Activated naive CD8-positive, alpha-beta T cell treated with anti-CD3 and anti-CD28 coated beads, Interleukin-2, amount 50 U/mL, for 16 hours (primary cell): Measurements from ENCODE around the gene POU3F1.
"Not testable (repeated sequence)": the region's sequence is repeated elsewhere in the genome, so short reads cannot be mapped to it uniquely, and the experiment has no call there.

ENCODE experiments used
- DNase-seq: peaks from one replicate; pipeline ENCODE4 v3.0.0-alpha.2; 2020; ENCODE audit warnings: low read depth, low spot score

POU3F1 gene

GRCh38 chr1:38047603-38048141 lies 1.1 kb upstream of the POU3F1 start:
- DNase-seq, result no peak

DNA sequence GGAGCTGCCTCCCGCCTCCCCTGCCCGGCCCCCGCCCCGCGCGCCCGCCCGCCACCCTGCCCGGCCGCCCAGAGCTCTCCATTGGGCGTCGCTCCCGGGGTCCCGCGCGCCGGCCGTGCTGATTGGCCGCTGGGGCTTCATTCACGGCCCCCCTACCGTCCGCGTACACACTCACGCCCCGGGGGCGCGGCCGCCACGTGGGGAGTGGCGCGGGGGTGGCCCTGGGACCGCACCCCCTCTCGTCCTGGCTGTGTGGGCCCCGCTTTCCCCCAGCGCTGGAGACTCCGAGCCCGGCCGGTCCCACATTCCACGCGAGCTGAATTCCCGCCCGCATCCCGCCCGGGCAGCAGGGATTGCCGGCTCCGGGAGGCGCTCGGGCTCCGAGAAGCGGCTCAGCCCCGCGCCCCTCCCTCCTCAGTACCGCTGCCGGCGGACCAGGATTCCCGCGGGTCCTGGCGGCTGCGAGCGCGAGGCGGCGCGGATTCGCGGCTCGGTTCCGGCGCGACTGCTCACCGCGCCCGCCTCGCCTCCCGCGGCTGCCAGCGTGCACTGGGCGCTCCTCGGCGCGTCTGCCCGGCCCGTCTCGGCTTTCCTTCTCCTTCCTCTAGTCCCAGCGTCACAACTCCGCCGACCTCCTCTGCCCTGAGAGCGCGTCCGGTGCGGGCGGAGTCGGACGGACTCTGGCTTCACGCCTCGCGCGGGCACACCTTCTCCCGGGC lies 450 bp upstream of the POU3F1 start:
- peak; percentile 53 for DNase-seq

DNA sequence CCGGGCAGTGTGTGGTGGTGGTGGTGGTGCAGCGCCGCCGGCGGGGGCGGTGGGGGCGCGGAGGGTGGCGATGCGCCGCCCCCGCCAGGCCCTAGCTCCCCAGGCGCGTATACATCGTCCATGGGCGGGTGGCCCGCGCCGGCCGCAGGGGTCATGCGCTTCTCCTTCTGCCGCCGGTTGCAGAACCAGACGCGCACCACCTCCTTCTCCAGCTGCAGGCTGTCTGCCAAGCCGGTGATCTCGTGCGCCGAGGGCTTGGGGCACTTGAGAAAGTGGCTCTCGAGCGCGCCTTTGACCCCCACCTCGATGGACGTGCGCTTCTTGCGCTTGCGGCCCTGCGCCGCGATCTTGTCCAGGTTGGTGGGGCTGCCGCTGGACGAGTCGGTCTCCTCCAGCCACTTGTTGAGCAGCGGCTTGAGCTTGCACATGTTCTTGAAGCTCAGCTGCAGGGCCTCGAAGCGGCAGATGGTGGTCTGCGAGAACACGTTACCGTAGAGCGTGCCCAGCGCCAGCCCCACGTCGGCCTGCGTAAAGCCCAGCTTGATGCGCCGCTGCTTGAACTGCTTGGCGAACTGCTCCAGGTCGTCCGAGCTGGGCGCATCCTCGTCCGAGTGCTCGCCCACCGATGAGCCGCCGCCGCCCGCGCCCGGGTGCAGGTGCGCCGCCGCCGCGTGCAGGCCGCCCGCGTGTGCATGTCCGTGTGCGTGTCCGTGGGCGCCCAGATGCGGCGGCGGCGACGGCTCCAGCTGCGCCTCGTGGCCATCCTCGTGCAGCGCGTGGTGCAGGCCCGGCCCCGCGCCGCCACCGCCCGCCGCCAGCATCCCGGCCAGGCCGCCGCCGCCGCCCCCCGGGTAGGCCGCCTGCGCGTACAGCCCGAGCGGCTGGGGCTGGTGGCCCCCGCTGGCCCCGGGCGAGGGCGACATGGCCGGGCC lies 926 bp downstream of the POU3F1 start:
- no peak for DNase-seq

DNA sequence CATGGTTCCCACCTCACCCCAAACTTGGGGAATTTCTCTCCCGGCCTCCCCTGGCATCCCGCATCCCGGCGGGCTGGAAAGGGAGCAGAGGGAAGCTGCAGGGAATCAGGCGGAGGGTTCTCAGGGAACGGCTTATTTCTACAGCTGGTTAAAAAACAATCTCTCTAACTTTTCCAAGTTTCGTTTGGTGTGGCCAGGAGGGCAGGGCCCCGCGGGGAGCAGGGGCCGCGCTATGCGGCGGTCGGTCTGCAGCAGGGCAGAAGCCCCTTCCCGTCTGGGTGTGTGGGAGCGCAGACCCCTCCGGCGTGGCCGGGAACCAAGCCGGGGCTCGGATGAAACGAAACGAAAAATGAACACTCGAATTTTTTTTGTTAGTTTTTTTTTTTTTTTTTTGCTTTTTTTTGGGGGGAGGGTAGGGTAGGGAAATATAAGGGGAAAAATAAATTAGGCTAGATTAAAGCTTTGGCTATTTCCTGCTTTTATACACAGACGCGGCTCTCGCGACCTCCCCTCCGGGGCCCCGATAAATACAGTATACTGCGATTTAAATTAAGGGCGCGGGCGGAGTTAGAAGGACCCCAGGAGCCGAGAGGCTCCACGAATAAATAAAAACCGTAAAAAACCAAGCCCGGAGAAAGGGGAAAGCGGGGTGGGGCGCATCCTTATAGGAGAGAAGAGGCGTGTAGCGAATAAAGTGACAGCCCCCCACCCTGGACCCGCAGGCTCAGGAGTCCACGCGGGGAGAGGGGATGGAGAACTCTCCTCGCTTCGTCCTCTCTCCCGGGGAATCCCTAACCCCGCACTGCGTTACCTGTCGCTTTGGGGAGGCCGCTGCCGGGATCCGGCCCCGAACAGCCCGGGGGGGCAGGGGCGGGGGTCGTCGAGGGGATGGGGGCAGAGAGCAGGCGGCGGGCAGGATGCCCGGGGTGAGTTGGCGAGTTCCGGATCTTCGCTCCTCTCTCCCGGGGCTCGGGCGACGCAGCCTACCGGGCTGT lies 2.1 kb downstream of the POU3F1 start:
- DNase-seq, result no peak

GRCh38 chr1:38043036-38043747 lies 3.4 kb downstream of the POU3F1 start:
- no peak for DNase-seq

GRCh38 chr1:38041936-38042834 lies 4.4 kb downstream of the POU3F1 start:
- no peak for DNase-seq

DNA sequence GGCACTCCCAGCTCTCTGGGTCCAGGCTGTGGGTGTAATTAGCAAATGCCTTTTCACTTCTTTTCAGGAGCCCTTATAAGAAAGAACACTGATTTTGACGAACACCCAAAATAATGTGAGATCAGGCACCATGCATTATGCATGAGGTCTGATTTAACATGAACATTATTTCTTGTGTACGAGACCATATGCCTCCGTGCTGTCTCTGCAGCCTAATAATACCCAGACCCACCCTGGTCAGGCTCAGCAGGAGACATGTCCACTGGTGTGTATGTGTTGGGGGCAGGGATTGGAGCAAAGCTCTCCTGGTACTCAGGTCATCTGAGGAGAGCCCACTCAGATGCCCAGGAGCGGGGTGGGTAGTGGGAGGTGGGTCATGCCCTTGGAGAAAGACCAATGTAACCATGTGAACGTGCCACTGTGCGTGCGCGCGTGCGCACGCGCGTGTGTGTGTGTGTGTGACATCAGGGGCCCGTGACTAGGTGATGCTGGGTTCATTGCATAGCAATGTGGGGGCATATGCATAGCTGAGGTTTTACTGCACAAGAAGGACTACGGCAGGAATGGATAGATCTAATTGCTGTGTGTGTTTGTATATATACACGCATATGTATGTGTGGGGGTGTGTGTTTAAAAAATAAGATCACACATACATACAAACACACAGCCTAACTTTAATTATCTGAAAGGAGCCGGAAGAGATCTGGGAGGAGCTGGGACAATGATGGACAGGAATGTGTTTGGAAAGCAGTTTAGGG lies 7.1 kb downstream of the POU3F1 start:
- DNase-seq, result no peak

DNA sequence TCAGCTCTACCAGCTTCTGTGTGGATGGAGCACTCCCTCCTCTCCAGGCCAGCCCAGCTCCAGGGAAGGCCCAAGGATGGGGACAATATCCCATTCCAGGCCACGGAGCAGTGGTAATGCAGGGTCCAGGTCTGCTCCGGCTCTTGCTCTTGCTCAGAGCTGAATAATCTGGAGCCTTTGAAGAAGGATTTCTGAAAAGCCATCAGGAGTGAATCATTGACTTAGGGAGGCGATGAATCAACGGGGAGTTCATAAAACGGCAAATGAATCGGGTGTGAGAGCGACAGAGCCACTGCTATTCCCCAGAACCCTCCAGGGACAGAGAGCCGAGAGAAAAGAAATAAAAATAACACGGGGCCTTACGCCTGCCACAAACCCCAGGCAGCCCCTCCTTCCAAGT lies 7.7 kb downstream of the POU3F1 start:
- DNase-seq, result no peak

GRCh38 chr1:38037221-38037939 lies 9.2 kb downstream of the POU3F1 start:
- DNase-seq, result no peak

DNA sequence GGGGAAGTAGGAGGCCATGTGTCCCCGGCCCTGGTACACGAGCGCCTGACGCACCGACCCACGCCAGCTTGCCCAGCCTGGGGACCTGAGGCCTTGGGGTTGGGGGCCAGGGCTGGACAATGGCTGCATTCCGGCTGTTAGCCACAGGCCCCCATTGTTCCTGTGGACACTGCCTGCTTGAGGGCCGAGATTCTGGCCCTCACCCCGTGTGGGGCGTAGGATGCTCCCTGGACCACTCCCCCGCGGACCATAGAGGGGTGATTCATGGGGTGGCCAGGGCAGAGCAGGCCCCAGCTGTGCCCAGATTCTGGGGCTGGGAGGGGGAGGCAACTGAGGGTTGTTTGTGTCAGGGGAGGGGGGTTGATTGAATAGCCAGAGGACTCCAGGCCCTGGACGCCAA lies 11.7 kb downstream of the POU3F1 start:
- no peak for DNase-seq

GRCh38 chr1:38032992-38033391 lies 13.6 kb downstream of the POU3F1 start:
- DNase-seq, result not testable (repeated sequence)

DNA sequence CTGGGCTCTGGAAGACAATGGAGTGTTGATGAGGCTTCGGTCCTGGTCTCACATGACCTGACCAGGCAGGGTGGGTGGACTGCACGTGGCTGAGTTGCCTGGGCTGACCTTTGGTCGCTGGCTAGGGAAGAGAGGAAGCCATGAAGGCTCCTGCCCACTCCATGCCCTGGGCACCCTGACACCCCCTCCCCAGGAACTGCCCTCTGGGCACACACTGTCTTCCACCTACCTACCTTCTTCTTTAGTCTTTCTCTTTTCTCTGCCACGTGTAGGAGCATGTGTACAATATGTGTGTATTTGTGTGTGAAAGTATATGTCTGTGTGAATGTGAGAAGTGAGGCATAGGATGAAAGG lies 15.1 kb downstream of the POU3F1 start:
- no peak for DNase-seq

DNA sequence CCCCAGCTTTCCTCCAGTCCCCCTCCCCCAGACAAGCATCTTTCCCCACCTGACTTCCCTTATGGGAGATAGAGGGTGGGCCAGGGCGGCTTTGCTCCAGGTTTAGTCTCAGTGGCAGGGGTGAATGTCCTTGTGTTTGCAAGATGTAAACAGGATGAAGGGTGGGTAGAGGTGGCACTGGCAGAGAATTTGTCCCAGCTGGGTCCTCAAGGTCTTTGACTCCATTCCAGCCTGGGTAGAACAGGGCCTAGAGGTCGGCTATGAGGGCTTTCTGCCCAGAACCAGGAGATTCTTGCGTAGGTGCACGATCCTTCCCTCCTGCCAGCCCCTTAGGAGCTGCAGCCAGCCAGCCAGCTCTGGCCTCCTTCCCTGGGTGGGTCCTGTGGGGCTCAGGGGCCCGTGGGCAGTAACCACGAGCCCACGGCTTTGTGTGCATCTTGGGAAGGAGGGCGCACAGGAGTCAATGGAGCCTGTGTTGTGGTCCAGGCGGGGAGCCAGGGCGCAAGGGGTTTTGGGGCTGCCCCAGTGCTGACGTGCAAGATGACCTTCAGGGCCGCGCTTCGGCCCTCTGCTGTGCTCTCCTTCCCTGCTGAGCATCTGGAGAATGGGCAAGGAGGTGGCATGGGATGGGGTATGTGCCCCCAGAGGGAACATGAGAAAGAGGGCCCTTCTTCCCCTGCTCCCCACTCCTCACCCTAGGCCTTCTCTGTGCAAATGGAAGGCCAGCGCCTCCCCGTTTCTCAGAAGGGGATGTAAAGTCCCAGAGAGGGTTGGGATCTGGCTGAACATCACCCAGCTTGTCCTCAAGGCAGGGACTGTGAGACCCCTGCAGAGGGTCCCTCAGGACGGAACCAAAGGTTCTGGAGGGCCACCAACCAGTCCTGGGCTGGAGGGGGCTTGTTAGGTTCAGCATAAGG lies 15.7 kb downstream of the POU3F1 start:
- no peak for DNase-seq

- peak; percentile 38 for DNase-seq
Measured at GRCh38 chr1:38029685-38030511, 16.7 kb downstream of the POU3F1 start.

GRCh38 chr1:38029081-38029681 lies 17.4 kb downstream of the POU3F1 start:
- no peak for DNase-seq

- no peak for DNase-seq
Measured at GRCh38 chr1:38028671-38029070, 17.9 kb downstream of the POU3F1 start.
